SK-N-SH (cell line): Measurements from ENCODE around the gene SNRNP200. TPM values are rescaled to one million over a fixed set of nuclear protein-coding genes. Genes with fewer than 3 reads are reported as not detected.

Source experiments
- CTCF ChIA-PET: fragments of 300-600, 350-600 bp; formaldehyde crosslinking; extraction: SDS; loops from one replicate; lab custom pipeline; 2021; lab: Yijun Ruan, JAX
- POLR2A ChIA-PET: fragments of 350-600 bp; sonication (Branson Sonifier 250); formaldehyde crosslinking; extraction: SDS; loops from one replicate; lab custom pipeline; 2020; ENCODE audit warnings: antibody characterized with exemption, inconsistent platforms; lab: Yijun Ruan, JAX
- DNase-seq: peaks from one replicate; pipeline ENCODE4 v3.0.0; 2012
- H2AFZ ChIP-seq: fragments of 200-600 bp; sonication (generic); 2 replicates; pipeline ENCODE4 v1.8.1; 2016; ENCODE audit warnings: antibody characterized with exemption, mild to moderate bottlenecking, low read depth
- H3F3A ChIP-seq: fragments of 200-600 bp; sonication (generic); replicated peaks from 2 replicates; pipeline ENCODE3; 2016; ENCODE audit warnings: antibody characterized with exemption, mild to moderate bottlenecking; ENCODE audit not compliant: insufficient read depth
- H3K27ac ChIP-seq, 2 experiments: fragments of 200-500 bp in 1 of 2; fragments of 200-600 bp in 1 of 2; sonication (Bioruptor generic) in 1 of 2; sonication (generic), shearing (Covaris generic) in 1 of 2; 2 replicates each; pipeline versions ENCODE4 v1.5.1 to v1.6.1; 2014 to 2016; ENCODE audit warnings: low read depth in 2 of 2, inconsistent platforms in 1 of 2, low read length in 1 of 2, mild to moderate bottlenecking in 1 of 2, mixed read lengths in 1 of 2
- H3K27me3 ChIP-seq: fragments of 200-600 bp; sonication (generic), shearing (Covaris generic); 2 replicates; pipeline ENCODE4 v1.6.1; 2016; ENCODE audit warnings: mixed run types; ENCODE audit not compliant: insufficient read depth
- H3K36me3 ChIP-seq, 2 experiments: fragments of 200-500 bp in 1 of 2; fragments of 200-600 bp in 1 of 2; sonication (Bioruptor generic) in 1 of 2; sonication (generic) in 1 of 2; replicated peaks in 1 of 2; 2 replicates each; pipeline versions ENCODE3 to v1.5.1; 2014 to 2016; ENCODE audit warnings: low read length in 1 of 2, mild to moderate bottlenecking in 1 of 2; ENCODE audit not compliant: insufficient read depth in 2 of 2, control insufficient read depth in 1 of 2
- H3K4me1 ChIP-seq, 2 experiments: fragments of 200-500 bp in 1 of 2; fragments of 200-600 bp in 1 of 2; sonication (Bioruptor generic) in 1 of 2; sonication (generic), shearing (Covaris generic) in 1 of 2; 2 replicates each; pipeline versions ENCODE4 v1.5.1 to v1.6.1; 2014 to 2016; ENCODE audit warnings: low read depth in 1 of 2, low read length in 1 of 2, mixed run types in 1 of 2; ENCODE audit not compliant: insufficient read depth in 2 of 2, control insufficient read depth in 1 of 2
- H3K4me2 ChIP-seq: fragments of 200-600 bp; sonication (generic), shearing (Covaris generic); 2 replicates; pipeline ENCODE4 v1.6.1; 2017; ENCODE audit warnings: mixed run types
- H3K4me3 ChIP-seq, 2 experiments: fragments of 200-500 bp in 1 of 2; fragments of 200-600 bp in 1 of 2; sonication (Bioruptor generic) in 1 of 2; sonication (generic), shearing (Covaris generic) in 1 of 2; 2 replicates each; pipeline versions ENCODE4 v1.5.1 to v1.8.1; 2014 to 2016; ENCODE audit warnings: low read depth in 2 of 2, inconsistent platforms in 1 of 2, low read length in 1 of 2, mild to moderate bottlenecking in 1 of 2, mixed read lengths in 1 of 2, moderate library complexity in 1 of 2
- H3K79me2 ChIP-seq: fragments of 200-600 bp; sonication (generic); 2 replicates; pipeline ENCODE4 v1.8.1; 2017; ENCODE audit warnings: mild to moderate bottlenecking; ENCODE audit not compliant: insufficient read depth
- H3K9ac ChIP-seq: fragments of 200-600 bp; sonication (generic); 2 replicates; pipeline ENCODE4 v1.6.1; 2017; ENCODE audit warnings: mixed run types
- H3K9me2 ChIP-seq: fragments of 200-600 bp; sonication (generic); 2 replicates; pipeline ENCODE4 v1.6.1; 2017; ENCODE audit warnings: mixed run types
- H3K9me3 ChIP-seq: fragments of 200-600 bp; sonication (generic); 2 replicates; pipeline ENCODE4 v1.6.1; 2017; ENCODE audit warnings: mixed run types, mild to moderate bottlenecking, moderate library complexity
- H4K20me1 ChIP-seq: fragments of 200-600 bp; sonication (generic); 2 replicates; pipeline ENCODE4 v1.6.1; 2017; ENCODE audit warnings: mild to moderate bottlenecking, mixed run types; ENCODE audit not compliant: insufficient read depth
- CHD2 ChIP-seq: fragments of 150-350 bp; IDR thresholded peaks from 2 replicates; pipeline ENCODE4 v1.6.1; 2018; ENCODE audit warnings: low read length; ENCODE audit not compliant: partially characterized antibody
- CTCF ChIP-seq: fragments of 200-600 bp; sonication (generic); IDR thresholded peaks from 2 replicates; pipeline ENCODE4 v1.6.1; 2017; ENCODE audit warnings: antibody characterized with exemption, mild to moderate bottlenecking, moderate library complexity
- ELF1 ChIP-seq: IDR thresholded peaks from 2 replicates; pipeline ENCODE4 v1.4.0; 2012
- GABPA ChIP-seq: IDR thresholded peaks from 2 replicates; pipeline ENCODE4 v1.4.0; 2012; ENCODE audit warnings: low read depth, mild to moderate bottlenecking
- GATA2 ChIP-seq: sonication (generic); formaldehyde crosslinking; IDR thresholded peaks from 2 replicates; pipeline ENCODE4 v1.5.0; 2020; ENCODE audit warnings: mild to moderate bottlenecking, missing genetic modification reagents
- JUND ChIP-seq: IDR thresholded peaks from 2 replicates; pipeline ENCODE4 v1.4.0; 2012
- NFIC ChIP-seq: IDR thresholded peaks from 2 replicates; pipeline ENCODE4 v1.4.0; 2012; ENCODE audit warnings: borderline replicate concordance
- PBX3 ChIP-seq: IDR thresholded peaks from 2 replicates; pipeline ENCODE4; 2012
- POLR2AphosphoS5 ChIP-seq: IDR thresholded peaks from 2 replicates; pipeline ENCODE4 v1.6.1; 2012; ENCODE audit warnings: low read depth, low read length
- RAD21 ChIP-seq: IDR thresholded peaks from 2 replicates; pipeline ENCODE4 v1.6.1; 2012; ENCODE audit warnings: mild to moderate bottlenecking, low read length
- RCOR1 ChIP-seq: fragments of 150-350 bp; IDR thresholded peaks from 2 replicates; pipeline ENCODE4 v1.6.1; 2017; ENCODE audit warnings: antibody characterized with exemption, low read length
- REST ChIP-seq: IDR thresholded peaks from 2 replicates; pipeline ENCODE4 v1.6.1; 2012; ENCODE audit warnings: mild to moderate bottlenecking, low read depth, low read length, moderate library complexity
- RXRA ChIP-seq: IDR thresholded peaks from 2 replicates; pipeline ENCODE4 v1.4.0; 2012; ENCODE audit warnings: low read depth, mild to moderate bottlenecking, borderline replicate concordance
- SMC3 ChIP-seq: IDR thresholded peaks from 2 replicates; pipeline ENCODE4 v1.6.1; 2012; ENCODE audit warnings: low read depth, low read length, improper control_type of control experiment
- TAF1 ChIP-seq: IDR thresholded peaks from 2 replicates; pipeline ENCODE4 v1.6.1; 2012; ENCODE audit warnings: low read depth, mild to moderate bottlenecking, low read length, moderate library complexity, borderline replicate concordance
- TCF12 ChIP-seq: IDR thresholded peaks from 2 replicates; pipeline ENCODE4 v1.4.0; 2012
- TEAD4 ChIP-seq: IDR thresholded peaks from 2 replicates; pipeline ENCODE4 v1.4.0; 2012; ENCODE audit warnings: mild to moderate bottlenecking, borderline replicate concordance; ENCODE audit not compliant: insufficient read depth
- USF1 ChIP-seq: IDR thresholded peaks from 2 replicates; pipeline ENCODE4 v1.4.0; 2012; ENCODE audit warnings: low read depth, borderline replicate concordance
- ZBTB33 ChIP-seq: IDR thresholded peaks from 2 replicates; pipeline ENCODE4 v1.4.0; 2012; ENCODE audit warnings: low read depth, borderline replicate concordance
- WGBS: methylation state at CpG from one replicate; pipeline ENCODE4 v1.1.6; 2017; ENCODE audit warnings: low lambda C conversion rate; 5-methylcytosine and 5-hydroxymethylcytosine counted together
- polyA plus RNA-seq, 3 experiments: library from polyadenylated mRNA; depleted of rRNA; stranded (reverse); fragments of >200 nt; gene quantifications; 2 replicates each; pipeline ENCODE4 v1.2.3, GENCODE V29; 2012

The SNRNP200 gene
- polyA plus RNA-seq, 1 of the 3 experiments (the other 2 are of a cell fraction), result 165 TPM

- Histone ChIP-seq H3K27ac (peak overlapping the region in 1 of 2 experiments; percentile 84; a peak in 2 of 4 replicates), H3K4me1 (peaks cover 8 to 10% of the 10 kb centered on the region in 2 experiments; a peak in 1 of 4 replicates), H3K4me2 (no peak overlapping the region; the same call in 1 of the 2 replicates), H4K20me1 (no peaks in the 10 kb centered on the region), H3K36me3 (peaks cover 0 to 5% of the 10 kb centered on the region in 2 experiments), H3K4me3 (no peak overlapping the region), H2AFZ (no peak overlapping the region), H3K79me2 (peaks cover 10% of the 10 kb centered on the region), H3K9me3 (no peaks in the 10 kb centered on the region), H3F3A (peaks cover 14% of the 10 kb centered on the region), H3K27me3 (no peaks in the 10 kb centered on the region), H3K9ac (no peak overlapping the region), H3K9me2 (no peaks in the 10 kb centered on the region)
- WGBS, result 97% methylated on average over 6 of the region's 6 CpGs
- TF ChIP-seq TEAD4 (no peak), ZBTB33 (no peak), RXRA (no peak), PBX3 (no peak), GATA2 (CRISPR knock-in tag) (no peak), CHD2 (no peak), TAF1 (no peak), TCF12 (no peak), JUND (no peak), POLR2AphosphoS5 (no peak), SMC3 (no peak), RCOR1 (no peak), GABPA (no peak), NFIC (no peak), USF1 (no peak), CTCF (no peak), REST (no peak), RAD21 (no peak), ELF1 (no peak)
- CTCF ChIA-PET, result interaction anchor here (1.3 kb wide), 1 partner anchor 179 kb away, joined by 4 read pairs; no protein-coding TSS in a partner anchor
- no peak for DNase-seq
- POLR2A ChIA-PET, result no interaction called here
Measured at GRCh38 chr2:96329874-96330273, 24.5 kb upstream of the SNRNP200 start.
